ENCODE measurements around the gene PPP6R3.

The PPP6R3 gene

DNA sequence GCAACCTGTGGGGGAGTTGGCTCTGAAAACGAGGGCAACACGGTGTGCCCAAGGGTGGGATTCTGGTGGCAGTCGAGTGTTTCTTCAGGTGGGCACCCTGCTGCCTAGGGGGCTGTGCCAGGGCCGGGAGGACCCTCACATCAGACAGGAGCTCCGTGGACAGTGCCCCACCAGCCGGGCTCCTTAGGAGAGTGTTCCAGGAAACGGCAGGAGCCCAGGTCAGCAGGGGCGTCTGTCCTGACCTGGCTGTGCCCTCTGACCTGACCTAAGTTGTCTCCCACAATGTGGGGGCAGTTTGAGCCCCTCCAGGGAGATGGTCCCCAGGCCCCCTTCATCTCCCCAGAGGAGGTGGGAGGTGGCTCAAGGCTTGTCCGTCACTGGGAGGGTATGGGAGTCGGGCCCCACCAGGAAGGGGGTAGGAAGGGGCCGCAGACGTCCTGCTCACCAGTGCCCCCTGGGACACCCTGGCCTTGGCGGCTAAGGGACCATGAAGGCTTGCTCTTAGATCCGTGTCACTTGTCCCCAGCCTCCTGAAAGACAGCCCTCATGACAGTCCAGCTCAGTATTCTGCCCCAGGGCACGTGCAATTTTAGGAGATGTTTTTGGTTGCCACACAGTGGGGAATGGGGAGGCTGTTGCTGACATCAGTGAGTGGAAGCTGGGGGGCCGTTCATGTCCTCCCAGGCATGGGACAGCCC, 191.6 kb downstream of the PPP6R3 start:
- no peaks in the 10 kb centered on the region for H3K36me3 ChIP-seq (ENCODE audit: control insufficient read depth, insufficient read depth, low read length)

DNA sequence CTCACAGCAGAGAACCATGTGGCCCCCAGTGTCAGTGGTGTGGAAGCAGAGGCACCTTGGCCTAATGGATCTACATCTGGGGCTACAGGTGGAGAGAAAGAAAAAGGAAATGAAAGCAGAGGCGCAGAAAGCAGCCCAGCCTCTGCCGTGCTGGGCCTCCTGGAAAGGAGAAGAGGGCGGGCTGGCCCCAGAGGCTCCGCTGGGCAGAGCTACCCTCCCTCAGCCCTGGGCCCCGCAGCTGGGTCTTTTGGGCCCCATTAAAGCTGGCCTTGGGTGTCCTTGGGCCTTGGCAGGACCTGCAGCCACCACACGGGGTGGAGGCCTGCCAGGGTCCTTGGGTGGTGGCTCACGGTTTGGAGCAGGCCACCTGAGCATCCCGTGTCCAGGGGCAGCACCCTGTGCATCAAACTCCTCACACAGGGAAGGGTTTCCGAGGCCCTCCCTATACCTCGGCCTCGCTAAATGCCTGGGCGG, 192.2 kb downstream of the PPP6R3 start:
- Histone ChIP-seq H3K9ac (ENCODE audit: low read depth, low read length) (no peak overlapping the region), H3K9me3 (ENCODE audit: control insufficient read depth, insufficient read depth, low read length) (no peaks in the 10 kb centered on the region), H3K4me3 (ENCODE audit: low read depth, low read length) (no peak overlapping the region), H3K36me3 (ENCODE audit: control insufficient read depth, insufficient read depth, low read length) (no peaks in the 10 kb centered on the region), H3K27me3 (ENCODE audit: control insufficient read depth, insufficient read depth, low read length) (no peaks in the 10 kb centered on the region), H3K4me1 (ENCODE audit: control insufficient read depth, insufficient read depth, low read length) (no peaks in the 10 kb centered on the region)

More for the DNA sequence above, 191.6 kb downstream of the PPP6R3 start:
- no peaks in the 10 kb centered on the region for H3K27me3 ChIP-seq (ENCODE audit: control insufficient read depth, insufficient read depth, low read length)
- no peaks in the 10 kb centered on the region for H3K4me1 ChIP-seq (ENCODE audit: control insufficient read depth, insufficient read depth, low read length)
- H3K9me3 ChIP-seq (ENCODE audit: control insufficient read depth, insufficient read depth, low read length), result no peaks in the 10 kb centered on the region
- H3K9ac ChIP-seq (ENCODE audit: low read depth, low read length), result no peak overlapping the region
- no peak overlapping the region for H3K4me3 ChIP-seq (ENCODE audit: low read depth, low read length)

DNA sequence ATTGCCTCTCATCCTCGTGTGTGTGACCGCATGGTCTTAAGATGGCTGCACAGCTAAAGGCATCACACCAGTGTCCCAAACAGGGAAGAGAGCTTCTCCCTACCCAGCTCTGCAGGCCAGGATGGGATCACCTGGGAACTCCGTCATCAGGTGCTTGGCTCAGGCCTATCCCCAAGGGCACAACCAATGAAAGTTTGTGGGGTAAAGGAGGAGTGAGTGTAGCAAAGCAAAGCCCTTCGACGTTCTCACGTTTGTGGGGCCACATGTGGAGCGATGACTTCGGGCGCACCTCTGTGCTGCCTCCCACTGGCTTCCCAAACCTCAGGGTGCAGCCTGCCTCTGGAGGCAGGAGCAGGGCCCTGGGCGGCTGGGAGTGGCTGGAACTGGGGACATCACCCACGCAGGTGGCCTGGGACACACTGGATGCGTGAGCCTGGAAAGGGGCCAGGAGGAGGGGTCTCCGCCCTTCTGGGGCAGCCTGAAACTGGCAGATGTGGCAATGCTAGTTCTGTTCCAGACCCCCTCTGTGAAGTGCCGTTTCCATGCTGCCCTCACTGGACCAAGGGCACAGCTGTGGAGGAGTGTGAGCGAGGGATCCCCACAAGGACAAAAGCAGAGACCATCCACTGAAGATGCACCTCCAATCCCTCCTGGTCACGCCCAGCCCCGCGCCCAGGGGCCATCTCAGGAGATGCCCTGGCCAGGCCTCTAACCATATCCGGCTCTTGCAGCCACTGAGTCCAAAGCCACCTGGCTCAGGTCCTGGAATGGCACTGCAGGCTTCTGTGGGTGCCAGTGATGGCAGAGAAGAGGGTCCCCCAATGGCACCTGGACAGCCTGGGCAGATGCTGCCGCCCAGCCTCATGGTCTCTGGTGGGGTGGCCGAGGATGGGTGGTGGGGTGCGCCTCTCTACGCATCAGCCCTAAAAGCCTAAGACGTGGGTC, 193.2 kb downstream of the PPP6R3 start:
- H3K4me1 ChIP-seq (ENCODE audit: control insufficient read depth, insufficient read depth, low read length), result no peaks in the 10 kb centered on the region
- no peak overlapping the region for H3K4me3 ChIP-seq (ENCODE audit: low read depth, low read length)
- no peaks in the 10 kb centered on the region for H3K36me3 ChIP-seq (ENCODE audit: control insufficient read depth, insufficient read depth, low read length)
- H3K9ac ChIP-seq (ENCODE audit: low read depth, low read length), result no peak overlapping the region
- H3K27me3 ChIP-seq (ENCODE audit: control insufficient read depth, insufficient read depth, low read length), result no peaks in the 10 kb centered on the region
- no peaks in the 10 kb centered on the region for H3K9me3 ChIP-seq (ENCODE audit: control insufficient read depth, insufficient read depth, low read length)

DNA sequence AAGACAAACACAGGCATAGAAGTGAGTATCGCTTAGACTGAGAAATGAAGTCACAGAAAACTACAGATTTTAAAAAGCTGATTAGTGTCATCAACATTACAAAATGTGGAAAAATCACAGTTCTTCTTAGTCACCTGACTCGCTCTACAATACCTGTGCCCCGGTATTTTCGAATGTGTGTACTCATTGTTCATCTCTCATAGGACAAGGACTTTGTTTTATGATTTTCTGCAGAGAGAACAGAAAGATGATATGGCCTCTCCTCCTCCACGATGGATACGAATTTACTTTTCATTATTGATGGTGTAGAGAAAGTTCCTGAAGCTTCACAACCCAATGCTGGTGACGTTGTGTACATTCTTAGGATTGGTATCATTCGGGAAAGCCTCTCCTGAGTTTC, 194.4 kb downstream of the PPP6R3 start:
- H3K4me3 ChIP-seq (ENCODE audit: low read depth, low read length), result no peak overlapping the region
- no peaks in the 10 kb centered on the region for H3K36me3 ChIP-seq (ENCODE audit: control insufficient read depth, insufficient read depth, low read length)
- H3K9me3 ChIP-seq (ENCODE audit: control insufficient read depth, insufficient read depth, low read length), result no peaks in the 10 kb centered on the region
- H3K4me1 ChIP-seq (ENCODE audit: control insufficient read depth, insufficient read depth, low read length), result no peaks in the 10 kb centered on the region
- no peaks in the 10 kb centered on the region for H3K27me3 ChIP-seq (ENCODE audit: control insufficient read depth, insufficient read depth, low read length)
- H3K9ac ChIP-seq (ENCODE audit: low read depth, low read length), result no peak overlapping the region

DNA sequence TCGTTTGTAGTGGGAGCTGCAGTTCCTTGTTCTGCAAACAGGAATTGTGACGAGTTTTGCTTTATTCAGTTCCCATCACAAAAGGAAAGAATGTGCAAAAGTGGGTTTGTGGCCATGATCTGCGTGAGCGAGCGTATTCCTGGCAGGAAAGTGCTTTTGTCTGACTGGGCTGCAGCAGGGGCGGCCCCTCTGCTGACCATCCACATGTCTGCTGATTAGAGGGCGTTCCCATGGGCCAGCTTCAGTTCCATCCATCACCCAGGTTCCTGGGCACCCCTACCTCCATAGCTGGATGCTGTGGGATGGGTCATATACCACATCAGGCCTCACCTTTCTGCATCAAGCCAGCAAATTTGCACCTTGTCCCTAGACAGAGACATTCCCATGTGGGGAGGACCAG, 194.9 kb downstream of the PPP6R3 start:
- Histone ChIP-seq H3K27me3 (ENCODE audit: control insufficient read depth, insufficient read depth, low read length) (no peaks in the 10 kb centered on the region), H3K36me3 (ENCODE audit: control insufficient read depth, insufficient read depth, low read length) (no peaks in the 10 kb centered on the region), H3K9ac (ENCODE audit: low read depth, low read length) (no peak overlapping the region), H3K9me3 (ENCODE audit: control insufficient read depth, insufficient read depth, low read length) (no peaks in the 10 kb centered on the region), H3K4me3 (ENCODE audit: low read depth, low read length) (no peak overlapping the region), H3K4me1 (ENCODE audit: control insufficient read depth, insufficient read depth, low read length) (no peaks in the 10 kb centered on the region)

DNA sequence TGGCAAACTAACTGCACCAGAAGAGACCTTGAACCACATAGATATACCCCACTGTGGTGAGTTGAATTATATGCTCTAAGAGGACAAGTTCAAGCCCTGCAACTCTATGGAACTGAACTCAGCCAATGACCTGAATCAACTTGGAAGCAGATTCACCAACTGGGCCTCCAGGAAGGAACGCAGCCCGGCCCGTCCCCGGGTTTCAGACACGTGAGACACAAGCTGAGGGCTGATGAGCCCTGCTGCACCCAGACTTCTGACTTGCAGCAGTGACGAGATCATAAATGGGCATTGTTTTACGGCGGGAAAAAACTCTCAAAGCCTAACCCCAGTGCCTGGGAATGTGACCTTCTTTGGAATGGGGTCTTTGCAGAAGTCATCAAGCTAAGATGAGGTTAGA, 195.3 kb downstream of the PPP6R3 start:
- Histone ChIP-seq H3K36me3 (ENCODE audit: control insufficient read depth, insufficient read depth, low read length) (no peaks in the 10 kb centered on the region), H3K9ac (ENCODE audit: low read depth, low read length) (no peak overlapping the region), H3K4me3 (ENCODE audit: low read depth, low read length) (no peak overlapping the region), H3K27me3 (ENCODE audit: control insufficient read depth, insufficient read depth, low read length) (no peaks in the 10 kb centered on the region), H3K4me1 (ENCODE audit: control insufficient read depth, insufficient read depth, low read length) (no peaks in the 10 kb centered on the region), H3K9me3 (ENCODE audit: control insufficient read depth, insufficient read depth, low read length) (no peaks in the 10 kb centered on the region)

DNA sequence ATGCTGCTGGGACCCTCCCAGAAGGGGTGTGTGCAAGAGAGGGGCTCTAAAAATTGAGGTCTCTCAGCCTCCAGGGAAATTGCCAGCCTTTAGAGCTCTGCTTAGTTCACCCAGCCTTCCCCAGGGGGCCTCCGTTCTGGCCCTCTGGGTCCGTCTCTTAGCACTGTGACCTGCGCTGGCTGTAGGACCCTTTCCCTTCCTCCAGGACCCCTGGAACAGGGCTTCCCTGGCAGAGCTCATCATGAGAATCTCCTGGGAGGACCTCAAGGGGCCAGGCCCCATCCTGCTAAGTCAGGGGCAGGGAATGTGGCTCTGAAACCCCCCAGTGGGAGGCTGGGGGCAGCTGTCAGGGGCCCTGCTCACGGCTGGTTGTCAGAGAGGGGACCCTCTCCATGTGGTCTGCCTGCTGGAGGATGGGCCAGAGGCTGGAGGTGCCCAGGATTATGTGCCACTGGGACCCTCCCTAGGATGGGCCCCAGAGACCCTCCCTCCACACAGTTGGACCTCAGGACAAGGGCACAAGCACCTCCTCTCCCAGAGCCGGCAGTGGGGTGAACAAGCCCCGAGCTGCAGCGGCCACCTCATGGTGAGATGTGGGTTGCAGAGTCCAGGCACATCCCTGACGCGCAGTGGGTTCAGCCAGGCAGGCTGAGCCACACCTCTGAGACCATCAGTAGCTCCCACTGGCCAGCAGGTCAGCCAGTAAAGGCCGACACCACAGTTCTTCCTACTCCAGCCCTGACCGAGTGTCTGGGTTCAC, 196.6 kb downstream of the PPP6R3 start:
- Histone ChIP-seq H3K4me3 (ENCODE audit: low read depth, low read length) (no peak overlapping the region), H3K4me1 (ENCODE audit: control insufficient read depth, insufficient read depth, low read length) (no peaks in the 10 kb centered on the region), H3K36me3 (ENCODE audit: control insufficient read depth, insufficient read depth, low read length) (no peaks in the 10 kb centered on the region), H3K9me3 (ENCODE audit: control insufficient read depth, insufficient read depth, low read length) (no peaks in the 10 kb centered on the region), H3K27me3 (ENCODE audit: control insufficient read depth, insufficient read depth, low read length) (no peaks in the 10 kb centered on the region), H3K9ac (ENCODE audit: low read depth, low read length) (no peak overlapping the region)

DNA sequence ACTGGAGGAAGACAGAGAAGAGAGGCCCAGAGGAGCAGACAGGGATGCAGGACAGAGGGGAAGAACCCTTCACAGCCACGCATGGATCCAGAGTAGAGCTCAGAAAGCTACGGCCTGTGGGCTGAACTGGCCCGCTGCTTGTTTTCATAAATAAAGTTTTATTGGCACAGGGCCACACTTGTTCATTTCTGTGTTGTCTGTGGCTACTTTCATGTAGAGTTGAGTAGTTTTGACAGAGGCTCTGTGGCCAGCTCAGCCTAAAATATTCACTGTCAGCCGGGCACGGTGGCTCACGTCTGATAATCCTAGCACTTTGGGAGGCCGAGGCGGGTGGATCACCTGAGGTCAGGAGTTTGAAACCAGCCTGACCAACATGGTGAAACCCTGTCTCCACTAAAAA, 197.5 kb downstream of the PPP6R3 start:
- Histone ChIP-seq H3K4me1 (ENCODE audit: control insufficient read depth, insufficient read depth, low read length) (no peaks in the 10 kb centered on the region), H3K27me3 (ENCODE audit: control insufficient read depth, insufficient read depth, low read length) (no peaks in the 10 kb centered on the region), H3K9ac (ENCODE audit: low read depth, low read length) (no peak overlapping the region), H3K4me3 (ENCODE audit: low read depth, low read length) (no peak overlapping the region), H3K9me3 (ENCODE audit: control insufficient read depth, insufficient read depth, low read length) (no peaks in the 10 kb centered on the region), H3K36me3 (ENCODE audit: control insufficient read depth, insufficient read depth, low read length) (no peaks in the 10 kb centered on the region)

DNA sequence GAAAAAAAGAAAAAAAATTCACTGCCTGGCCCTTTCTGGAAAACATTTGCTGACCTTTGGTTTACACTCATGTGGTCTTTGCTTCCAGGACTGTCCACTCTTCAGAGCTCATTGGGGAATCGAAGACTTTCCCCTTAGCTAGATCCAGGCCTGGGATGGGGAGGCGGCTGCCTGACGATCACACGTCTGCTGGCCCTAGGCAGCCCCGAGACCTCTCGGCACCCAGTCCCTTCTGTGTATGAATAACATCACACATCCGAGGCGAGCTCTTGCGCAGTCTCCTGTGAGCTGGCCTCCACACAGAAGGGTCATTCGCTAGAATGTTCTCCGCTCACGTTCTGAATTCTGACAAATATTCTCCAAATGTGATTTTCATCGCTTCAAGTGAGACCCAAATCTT, 198.1 kb downstream of the PPP6R3 start:
- H3K36me3 ChIP-seq (ENCODE audit: control insufficient read depth, insufficient read depth, low read length), result no peaks in the 10 kb centered on the region
- H3K27me3 ChIP-seq (ENCODE audit: control insufficient read depth, insufficient read depth, low read length), result no peaks in the 10 kb centered on the region
- H3K4me3 ChIP-seq (ENCODE audit: low read depth, low read length), result no peak overlapping the region
- H3K9me3 ChIP-seq (ENCODE audit: control insufficient read depth, insufficient read depth, low read length), result no peaks in the 10 kb centered on the region
- no peaks in the 10 kb centered on the region for H3K4me1 ChIP-seq (ENCODE audit: control insufficient read depth, insufficient read depth, low read length)
- H3K9ac ChIP-seq (ENCODE audit: low read depth, low read length), result no peak overlapping the region

DNA sequence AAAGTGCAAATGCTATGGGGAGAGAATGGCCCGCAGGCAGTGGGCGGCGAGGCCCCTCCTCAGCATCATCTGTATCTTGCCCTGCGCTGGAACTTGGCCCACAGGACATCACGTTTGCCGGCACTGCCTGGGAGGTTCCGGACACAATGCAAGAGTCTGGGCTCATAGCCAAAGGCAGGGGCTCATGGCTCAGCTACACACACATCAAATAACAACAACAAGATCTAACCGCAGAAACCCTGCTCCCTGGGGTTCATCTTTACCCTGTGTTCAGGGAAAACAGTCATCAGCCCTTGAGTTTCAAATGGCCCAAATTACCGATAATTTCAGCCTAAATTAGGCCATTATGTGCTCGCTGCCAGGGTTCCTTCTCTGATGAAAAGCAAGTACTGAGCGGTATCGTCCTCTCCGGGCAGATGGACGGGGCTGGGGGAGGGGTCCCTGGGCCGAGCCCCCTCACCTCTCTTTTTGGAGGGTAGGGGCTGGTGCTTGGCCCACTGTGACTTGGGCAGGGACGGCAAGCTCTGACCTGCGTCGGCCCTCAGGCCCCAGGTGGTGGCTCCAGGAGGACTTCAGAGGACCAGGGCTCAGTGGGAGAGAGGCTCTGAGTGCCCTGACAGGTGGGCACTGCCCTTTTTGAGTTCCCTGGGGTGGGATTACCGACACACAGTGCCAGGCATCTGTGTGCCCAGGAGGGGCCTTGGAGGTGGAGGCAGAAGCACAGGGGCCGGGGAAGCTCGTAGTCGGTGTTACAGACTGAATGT, 198.8 kb downstream of the PPP6R3 start:
- no peaks in the 10 kb centered on the region for H3K9me3 ChIP-seq (ENCODE audit: control insufficient read depth, insufficient read depth, low read length)
- H3K9ac ChIP-seq (ENCODE audit: low read depth, low read length), result no peak overlapping the region
- no peaks in the 10 kb centered on the region for H3K27me3 ChIP-seq (ENCODE audit: control insufficient read depth, insufficient read depth, low read length)
- no peak overlapping the region for H3K4me3 ChIP-seq (ENCODE audit: low read depth, low read length)
- no peaks in the 10 kb centered on the region for H3K4me1 ChIP-seq (ENCODE audit: control insufficient read depth, insufficient read depth, low read length)
- H3K36me3 ChIP-seq (ENCODE audit: control insufficient read depth, insufficient read depth, low read length), result no peaks in the 10 kb centered on the region

All from iPS-15b (cell line).